ENCODE results near the gene ZNF783.

- TF ChIP-seq EP300 (IDR thresholded peaks at IDR 0.05) (no peak), CTCF (IDR thresholded peaks at IDR 0.05) (no peak), POLR2A (IDR thresholded peaks at IDR 0.05) (no peak)
These were observed 16.8 kb upstream of the ZNF783 start for GRCh38 chr7:149245244-149245643.

Data from ovary (tissue), 3 donors.